Hindlimb muscle (tissue), 1 donor: ENCODE data around the gene ATP8B4. TPM values are rescaled to one million over a fixed set of nuclear protein-coding genes. Genes with fewer than 3 reads are reported as not detected.
A peak's percentile ranks its signal among the peaks of the same experiment; 100 is the strongest.
"Not testable (repeated sequence)": the region's sequence is repeated elsewhere in the genome, so short reads cannot be mapped to it uniquely, and the experiment has no call there.

Source experiments
- DNase-seq: peaks from one replicate; pipeline ENCODE4 v3.0.0-alpha.2; 2013
- polyA plus RNA-seq: library from polyadenylated mRNA; unstranded; fragments of 120-200 nt; gene quantifications from one replicate; pipeline ENCODE4 v1.2.1, GENCODE V29; 2013; ENCODE audit not compliant: insufficient read length

ATP8B4 gene, protein sequence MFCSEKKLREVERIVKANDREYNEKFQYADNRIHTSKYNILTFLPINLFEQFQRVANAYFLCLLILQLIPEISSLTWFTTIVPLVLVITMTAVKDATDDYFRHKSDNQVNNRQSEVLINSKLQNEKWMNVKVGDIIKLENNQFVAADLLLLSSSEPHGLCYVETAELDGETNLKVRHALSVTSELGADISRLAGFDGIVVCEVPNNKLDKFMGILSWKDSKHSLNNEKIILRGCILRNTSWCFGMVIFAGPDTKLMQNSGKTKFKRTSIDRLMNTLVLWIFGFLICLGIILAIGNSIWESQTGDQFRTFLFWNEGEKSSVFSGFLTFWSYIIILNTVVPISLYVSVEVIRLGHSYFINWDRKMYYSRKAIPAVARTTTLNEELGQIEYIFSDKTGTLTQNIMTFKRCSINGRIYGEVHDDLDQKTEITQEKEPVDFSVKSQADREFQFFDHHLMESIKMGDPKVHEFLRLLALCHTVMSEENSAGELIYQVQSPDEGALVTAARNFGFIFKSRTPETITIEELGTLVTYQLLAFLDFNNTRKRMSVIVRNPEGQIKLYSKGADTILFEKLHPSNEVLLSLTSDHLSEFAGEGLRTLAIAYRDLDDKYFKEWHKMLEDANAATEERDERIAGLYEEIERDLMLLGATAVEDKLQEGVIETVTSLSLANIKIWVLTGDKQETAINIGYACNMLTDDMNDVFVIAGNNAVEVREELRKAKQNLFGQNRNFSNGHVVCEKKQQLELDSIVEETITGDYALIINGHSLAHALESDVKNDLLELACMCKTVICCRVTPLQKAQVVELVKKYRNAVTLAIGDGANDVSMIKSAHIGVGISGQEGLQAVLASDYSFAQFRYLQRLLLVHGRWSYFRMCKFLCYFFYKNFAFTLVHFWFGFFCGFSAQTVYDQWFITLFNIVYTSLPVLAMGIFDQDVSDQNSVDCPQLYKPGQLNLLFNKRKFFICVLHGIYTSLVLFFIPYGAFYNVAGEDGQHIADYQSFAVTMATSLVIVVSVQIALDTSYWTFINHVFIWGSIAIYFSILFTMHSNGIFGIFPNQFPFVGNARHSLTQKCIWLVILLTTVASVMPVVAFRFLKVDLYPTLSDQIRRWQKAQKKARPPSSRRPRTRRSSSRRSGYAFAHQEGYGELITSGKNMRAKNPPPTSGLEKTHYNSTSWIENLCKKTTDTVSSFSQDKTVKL
- polyA plus RNA-seq, result 4.3 TPM

GRCh38 chr15:50119063-50120040, at the start of gene ATP8B4:
TSS of gene ATP8B4 (minus strand) at chr15:50119233. CDS start at chr15:50106966, 12,267 bp downstream.
- DNase-seq, result no peak

DNA sequence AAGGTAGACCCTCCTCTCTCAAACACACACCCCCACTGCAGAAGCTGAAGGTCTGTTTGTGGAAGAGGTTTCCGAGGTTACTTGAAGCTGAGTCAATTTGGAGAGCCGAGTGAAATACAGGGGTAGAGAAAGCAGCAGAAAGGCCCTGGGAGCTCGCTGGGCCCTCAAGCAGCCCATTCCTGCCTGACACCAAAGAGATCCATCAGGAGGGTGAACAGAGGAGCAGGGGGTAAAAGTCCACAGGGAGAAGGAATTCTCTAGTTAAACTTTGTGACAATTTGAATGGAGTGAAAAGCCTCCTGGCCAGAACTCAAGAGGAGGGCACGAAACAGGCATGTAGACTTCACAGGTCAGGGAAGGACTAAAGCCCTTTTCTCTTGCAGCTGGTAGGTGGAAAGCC, 49.3 kb upstream of the ATP8B4 start:
- DNase-seq, result no peak

- no peak for DNase-seq
Observed at GRCh38 chr15:50167110-50167509, 48.1 kb upstream of the ATP8B4 start.

GRCh38 chr15:50166216-50166615, 47.2 kb upstream of the ATP8B4 start:
- no peak for DNase-seq

DNA sequence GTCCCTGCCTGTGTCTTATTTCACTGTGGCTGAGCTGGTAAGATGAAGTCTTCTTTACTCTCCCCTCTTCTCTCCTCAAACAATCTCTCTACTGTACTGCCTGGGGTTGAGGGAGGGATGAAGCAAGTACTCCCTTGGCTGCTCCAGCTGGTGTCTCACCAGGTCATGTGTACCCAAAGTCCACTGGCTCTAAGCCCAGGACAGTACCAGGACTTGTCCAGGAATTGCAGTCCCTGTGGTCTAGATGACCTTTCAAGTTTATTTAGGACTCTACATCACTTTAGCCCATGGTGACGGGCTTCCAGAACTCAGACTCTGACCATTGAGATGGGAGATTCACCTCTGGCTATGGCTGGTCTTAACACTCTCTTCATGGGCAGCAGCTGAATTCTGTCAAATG, 45.4 kb upstream of the ATP8B4 start:
- DNase-seq, result no peak

DNA sequence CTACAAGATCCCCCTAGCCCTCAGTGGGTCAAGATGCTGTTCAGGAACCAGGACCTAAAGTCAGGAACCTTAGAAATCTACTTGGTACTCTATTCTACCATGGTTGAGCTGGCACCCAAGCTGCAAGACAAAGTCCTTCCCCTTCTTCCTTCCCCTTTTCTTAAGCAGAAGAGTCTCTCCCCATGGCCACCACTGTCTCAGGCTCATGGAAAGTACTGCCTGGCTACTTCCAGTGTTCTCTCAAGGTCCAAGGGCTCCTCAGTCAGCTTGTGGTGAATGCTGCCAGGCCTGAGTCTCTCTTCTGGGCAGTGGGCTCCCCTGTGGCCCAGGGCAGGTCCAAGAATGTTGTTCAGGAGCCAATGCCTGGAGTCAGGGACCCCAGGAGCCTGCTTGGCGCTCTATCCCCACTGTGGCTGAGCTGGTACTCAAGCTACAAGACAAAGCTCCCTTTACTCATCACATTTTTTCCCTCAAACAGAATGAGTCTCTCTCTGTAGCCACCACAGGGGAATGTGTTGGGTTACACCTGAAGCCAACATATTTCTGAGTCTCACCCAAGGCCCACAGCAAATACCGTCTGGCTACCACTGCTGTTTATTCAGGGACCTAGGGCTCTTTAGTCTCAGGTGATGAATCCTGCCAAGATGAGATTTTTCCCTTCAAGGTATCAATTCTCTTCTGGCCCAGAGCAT, 44.8 kb upstream of the ATP8B4 start:
- DNase-seq, result no peak

DNA sequence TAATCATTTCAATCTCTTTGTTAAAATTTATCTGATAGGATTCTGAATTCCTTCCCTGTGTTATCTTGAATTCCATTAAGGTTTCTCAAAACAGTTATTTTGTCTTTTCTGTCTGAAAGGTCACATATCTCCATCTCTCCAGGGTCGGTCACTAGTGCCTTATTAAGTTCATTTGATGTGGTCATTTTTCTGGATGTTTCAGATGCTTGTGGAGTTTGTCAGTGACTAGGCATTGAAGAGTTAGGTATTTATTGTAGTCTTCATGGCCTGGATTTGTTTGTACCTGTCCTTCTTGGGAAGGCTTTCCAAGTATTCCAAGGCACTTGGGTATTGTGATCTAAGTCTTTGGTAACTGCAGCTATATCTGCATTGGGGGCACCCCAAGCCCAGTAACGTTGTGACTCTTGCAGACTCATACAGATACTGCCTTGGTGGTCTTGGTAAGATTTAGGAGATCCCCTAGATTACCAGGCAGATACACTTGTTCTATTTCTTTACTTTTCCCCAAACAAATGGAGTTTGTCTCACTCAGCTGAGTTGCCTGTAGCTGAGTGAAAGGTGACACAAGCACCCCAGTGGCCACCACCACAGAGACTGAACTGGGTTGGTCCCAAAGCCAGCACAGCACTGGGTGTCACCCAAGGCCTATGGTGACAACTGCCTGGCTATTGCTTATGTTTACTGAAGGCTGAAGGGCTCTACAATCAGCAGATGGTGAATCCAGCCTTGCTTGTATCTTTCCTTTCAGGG, 44.1 kb upstream of the ATP8B4 start:
- DNase-seq, result no peak

DNA sequence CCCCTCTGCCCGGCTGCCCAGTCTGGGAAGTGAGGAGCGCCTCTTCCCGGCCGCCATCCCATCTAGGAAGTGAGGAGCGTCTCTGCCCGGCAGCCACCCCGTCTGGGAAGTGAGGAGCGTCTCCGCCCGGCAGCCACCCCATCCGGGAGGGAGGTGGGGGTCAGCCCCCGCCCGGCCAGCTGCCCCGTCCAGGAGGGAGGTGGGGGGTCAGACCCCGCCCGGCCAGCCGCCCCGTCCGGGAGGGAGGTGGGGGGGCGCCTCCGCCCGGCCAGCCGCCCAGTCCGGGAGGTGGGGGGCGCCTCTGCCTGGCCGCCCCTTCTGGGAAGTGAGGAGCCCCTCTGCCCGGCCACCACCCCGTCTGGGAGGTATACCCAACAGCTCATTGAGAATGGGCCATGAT, 39.2 kb upstream of the ATP8B4 start:
- not testable (repeated sequence) for DNase-seq

GRCh38 chr15:50151476-50151875, 32.4 kb upstream of the ATP8B4 start:
- DNase-seq, result no peak

- no peak for DNase-seq
Observed at GRCh38 chr15:50150851-50151250, 31.8 kb upstream of the ATP8B4 start.

GRCh38 chr15:50150349-50150748, 31.3 kb upstream of the ATP8B4 start:
- DNase-seq, result no peak

- DNase-seq, result no peak
Observed at GRCh38 chr15:50149090-50149489, 30.1 kb upstream of the ATP8B4 start.

DNA sequence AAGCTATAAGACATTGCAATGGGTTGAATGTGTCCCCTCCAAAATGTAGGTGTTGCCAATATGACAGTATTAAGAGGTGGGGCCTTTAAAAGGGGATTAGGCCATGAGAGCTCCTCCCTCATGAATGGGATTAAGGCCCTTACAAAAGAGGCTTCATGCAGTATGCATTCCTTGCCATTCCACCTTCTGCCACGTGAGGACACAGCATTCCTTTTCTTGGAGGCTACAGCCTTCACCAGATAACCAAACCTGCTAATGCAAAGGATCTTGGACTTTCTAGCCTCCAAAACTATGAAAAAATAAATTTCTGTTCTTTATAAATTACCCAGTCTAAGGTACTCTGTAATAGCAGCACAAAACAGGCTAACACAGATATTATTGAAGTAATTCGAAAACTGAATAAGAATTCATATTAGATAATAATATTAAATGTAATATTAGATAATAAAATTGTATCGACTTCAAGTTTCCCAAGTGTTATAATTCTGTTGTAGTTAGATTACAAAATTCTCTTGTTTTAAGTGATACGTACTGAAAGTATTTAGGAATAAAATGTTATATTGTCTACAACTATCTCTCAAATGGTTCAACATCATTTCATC, 29.4 kb upstream of the ATP8B4 start:
- peak; percentile 20 for DNase-seq

GRCh38 chr15:50146632-50147031, 27.6 kb upstream of the ATP8B4 start:
- DNase-seq, result no peak

DNA sequence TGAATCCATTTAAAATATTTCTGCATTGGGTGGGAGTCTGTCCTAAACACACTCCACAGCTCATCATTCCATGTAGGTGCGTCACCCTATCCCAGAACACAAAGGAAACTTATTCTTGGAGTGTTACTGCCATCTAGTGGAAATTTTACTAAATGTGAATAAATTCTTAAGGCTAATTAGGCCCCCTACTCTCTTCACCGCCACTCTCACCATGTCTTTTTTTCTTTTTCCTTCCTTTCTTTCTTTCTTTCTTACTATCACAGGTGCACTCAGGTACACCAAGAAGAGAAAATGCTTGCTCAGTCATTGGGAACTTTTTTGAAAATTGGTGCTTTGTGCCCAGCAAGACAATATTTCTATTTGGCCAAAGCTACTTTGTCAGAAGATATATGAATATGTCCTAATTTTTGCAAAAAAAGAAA, 26.4 kb upstream of the ATP8B4 start:
- peak; percentile 75 for DNase-seq

GRCh38 chr15:50144341-50145120, 25.5 kb upstream of the ATP8B4 start:
- no peak for DNase-seq

- DNase-seq, result no peak
Observed at GRCh38 chr15:50143255-50143860, 24.3 kb upstream of the ATP8B4 start.

GRCh38 chr15:50141856-50142255, 22.8 kb upstream of the ATP8B4 start:
- DNase-seq, result no peak

- DNase-seq, result no peak
Observed at GRCh38 chr15:50140983-50141382, 21.9 kb upstream of the ATP8B4 start.
